ENCODE results near the gene FNTB. TPM values are rescaled to one million over a fixed set of nuclear protein-coding genes. Genes with fewer than 3 reads are reported as not detected.

FNTB gene
- total RNA-seq, 1 experiment from 2014 or later, result 26.7 TPM

DNA sequence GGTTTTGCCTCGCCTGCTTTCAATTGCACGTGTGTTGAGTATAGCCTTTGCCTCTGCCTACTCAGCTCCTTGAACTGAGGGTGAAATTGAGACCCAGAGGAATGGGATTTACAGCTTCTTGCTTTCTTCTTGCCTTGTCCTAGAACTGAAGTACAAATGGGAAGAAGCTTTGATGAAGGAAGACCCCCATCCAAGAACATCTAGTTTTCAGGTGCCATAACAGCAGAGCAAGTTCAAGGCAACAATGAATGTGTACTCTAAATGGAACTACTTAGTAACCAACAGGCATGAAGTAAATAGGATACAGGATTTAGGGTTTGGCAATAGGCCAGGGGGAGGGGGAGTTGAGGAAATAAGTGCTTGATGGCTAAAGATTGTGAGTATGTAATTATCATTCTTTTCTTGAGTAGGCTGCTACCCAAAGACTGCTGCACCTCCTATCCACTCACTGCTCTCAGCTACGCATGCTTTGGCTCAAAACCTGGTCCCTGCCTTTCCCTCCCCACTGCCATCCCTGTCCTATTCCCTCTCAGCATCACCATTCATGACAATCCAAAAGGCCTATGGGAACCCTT lies 46.3 kb upstream of the FNTB start:
- Histone ChIP-seq H3K9me3 (ENCODE audit: control insufficient read depth in 1 of 2, insufficient read depth in 1 of 2, low read depth in 1 of 2, low read length in 2 of 2) (no peaks in the 10 kb centered on the region), H3K4me1 (ENCODE audit: control insufficient read depth in 1 of 2, insufficient read depth in 2 of 2, low read length in 2 of 2) (no peaks in the 10 kb centered on the region), H3K9ac (ENCODE audit: low read length) (no peak overlapping the region), H3K79me2 (ENCODE audit: insufficient read depth, low read length) (no peaks in the 10 kb centered on the region; the same call in 1 of the 2 replicates), H3K9me2 (ENCODE audit: insufficient read depth) (no peaks in the 10 kb centered on the region), H3K36me3 (ENCODE audit: control insufficient read depth in 1 of 2, insufficient read depth in 2 of 2, low read length in 2 of 2) (no peaks in the 10 kb centered on the region), H3K27ac (ENCODE audit: low read depth, low read length) (no peak overlapping the region), H3K27me3 (ENCODE audit: insufficient read depth, low read length) (no peaks in the 10 kb centered on the region), H3K4me3 (replicated peaks in 1 of 2; ENCODE audit: low read depth in 1 of 2, low read length in 2 of 2) (no peak overlapping the region), H4K20me1 (ENCODE audit: insufficient read depth) (no peaks in the 10 kb centered on the region), H3K4me2 (ENCODE audit: low read length) (no peak overlapping the region), H2AFZ (ENCODE audit: low read depth, low read length, poor library complexity, severe bottlenecking) (no peak overlapping the region)
- TF ChIP-seq EZH2phosphoT487 (IDR thresholded peaks at IDR 0.05; ENCODE audit: borderline replicate concordance), result no peak
- no peak for TF ChIP-seq SRF (IDR thresholded peaks at IDR 0.05; ENCODE audit: low read depth)
- TF ChIP-seq, protein P1, sequence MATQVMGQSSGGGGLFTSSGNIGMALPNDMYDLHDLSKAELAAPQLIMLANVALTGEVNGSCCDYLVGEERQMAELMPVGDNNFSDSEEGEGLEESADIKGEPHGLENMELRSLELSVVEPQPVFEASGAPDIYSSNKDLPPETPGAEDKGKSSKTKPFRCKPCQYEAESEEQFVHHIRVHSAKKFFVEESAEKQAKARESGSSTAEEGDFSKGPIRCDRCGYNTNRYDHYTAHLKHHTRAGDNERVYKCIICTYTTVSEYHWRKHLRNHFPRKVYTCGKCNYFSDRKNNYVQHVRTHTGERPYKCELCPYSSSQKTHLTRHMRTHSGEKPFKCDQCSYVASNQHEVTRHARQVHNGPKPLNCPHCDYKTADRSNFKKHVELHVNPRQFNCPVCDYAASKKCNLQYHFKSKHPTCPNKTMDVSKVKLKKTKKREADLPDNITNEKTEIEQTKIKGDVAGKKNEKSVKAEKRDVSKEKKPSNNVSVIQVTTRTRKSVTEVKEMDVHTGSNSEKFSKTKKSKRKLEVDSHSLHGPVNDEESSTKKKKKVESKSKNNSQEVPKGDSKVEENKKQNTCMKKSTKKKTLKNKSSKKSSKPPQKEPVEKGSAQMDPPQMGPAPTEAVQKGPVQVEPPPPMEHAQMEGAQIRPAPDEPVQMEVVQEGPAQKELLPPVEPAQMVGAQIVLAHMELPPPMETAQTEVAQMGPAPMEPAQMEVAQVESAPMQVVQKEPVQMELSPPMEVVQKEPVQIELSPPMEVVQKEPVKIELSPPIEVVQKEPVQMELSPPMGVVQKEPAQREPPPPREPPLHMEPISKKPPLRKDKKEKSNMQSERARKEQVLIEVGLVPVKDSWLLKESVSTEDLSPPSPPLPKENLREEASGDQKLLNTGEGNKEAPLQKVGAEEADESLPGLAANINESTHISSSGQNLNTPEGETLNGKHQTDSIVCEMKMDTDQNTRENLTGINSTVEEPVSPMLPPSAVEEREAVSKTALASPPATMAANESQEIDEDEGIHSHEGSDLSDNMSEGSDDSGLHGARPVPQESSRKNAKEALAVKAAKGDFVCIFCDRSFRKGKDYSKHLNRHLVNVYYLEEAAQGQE (IDR thresholded peaks at IDR 0.05; ENCODE audit: low read depth), result no peak
- no peak for TF ChIP-seq CBX3 (IDR thresholded peaks at IDR 0.05; ENCODE audit: low read depth)
- no peak for TF ChIP-seq SP1 (IDR thresholded peaks at IDR 0.05; ENCODE audit: low read depth)
- no peak for TF ChIP-seq YY1 (IDR thresholded peaks at IDR 0.05; ENCODE audit: extremely low read depth, insufficient replicate concordance, low read depth, low read length)
- TF ChIP-seq, protein P2, sequence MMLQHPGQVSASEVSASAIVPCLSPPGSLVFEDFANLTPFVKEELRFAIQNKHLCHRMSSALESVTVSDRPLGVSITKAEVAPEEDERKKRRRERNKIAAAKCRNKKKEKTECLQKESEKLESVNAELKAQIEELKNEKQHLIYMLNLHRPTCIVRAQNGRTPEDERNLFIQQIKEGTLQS (IDR thresholded peaks at IDR 0.05), result no peak
- TF ChIP-seq, protein P3, sequence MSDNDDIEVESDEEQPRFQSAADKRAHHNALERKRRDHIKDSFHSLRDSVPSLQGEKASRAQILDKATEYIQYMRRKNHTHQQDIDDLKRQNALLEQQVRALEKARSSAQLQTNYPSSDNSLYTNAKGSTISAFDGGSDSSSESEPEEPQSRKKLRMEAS (IDR thresholded peaks at IDR 0.05), result no peak
- no peak for TF ChIP-seq SIN3A (IDR thresholded peaks at IDR 0.05; ENCODE audit: low read depth)
- TF ChIP-seq, protein P4, sequence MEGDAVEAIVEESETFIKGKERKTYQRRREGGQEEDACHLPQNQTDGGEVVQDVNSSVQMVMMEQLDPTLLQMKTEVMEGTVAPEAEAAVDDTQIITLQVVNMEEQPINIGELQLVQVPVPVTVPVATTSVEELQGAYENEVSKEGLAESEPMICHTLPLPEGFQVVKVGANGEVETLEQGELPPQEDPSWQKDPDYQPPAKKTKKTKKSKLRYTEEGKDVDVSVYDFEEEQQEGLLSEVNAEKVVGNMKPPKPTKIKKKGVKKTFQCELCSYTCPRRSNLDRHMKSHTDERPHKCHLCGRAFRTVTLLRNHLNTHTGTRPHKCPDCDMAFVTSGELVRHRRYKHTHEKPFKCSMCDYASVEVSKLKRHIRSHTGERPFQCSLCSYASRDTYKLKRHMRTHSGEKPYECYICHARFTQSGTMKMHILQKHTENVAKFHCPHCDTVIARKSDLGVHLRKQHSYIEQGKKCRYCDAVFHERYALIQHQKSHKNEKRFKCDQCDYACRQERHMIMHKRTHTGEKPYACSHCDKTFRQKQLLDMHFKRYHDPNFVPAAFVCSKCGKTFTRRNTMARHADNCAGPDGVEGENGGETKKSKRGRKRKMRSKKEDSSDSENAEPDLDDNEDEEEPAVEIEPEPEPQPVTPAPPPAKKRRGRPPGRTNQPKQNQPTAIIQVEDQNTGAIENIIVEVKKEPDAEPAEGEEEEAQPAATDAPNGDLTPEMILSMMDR (IDR thresholded peaks at IDR 0.05 in 2 of 3, conservative IDR thresholded peaks at IDR 0.05 in 1 of 3; ENCODE audit: borderline replicate concordance in 1 of 3, insufficient read depth in 1 of 3, low read depth in 2 of 3, low read length in 2 of 3), result no peak
- TF ChIP-seq TCF7L2 (IDR thresholded peaks at IDR 0.05; ENCODE audit: borderline replicate concordance, extremely low read depth, insufficient read depth, insufficient read length), result no peak
- TF ChIP-seq POLR2AphosphoS5 (IDR thresholded peaks at IDR 0.05; ENCODE audit: low read depth, low read length), result no peak
- no peak for TF ChIP-seq ZNF274 (IDR thresholded peaks at IDR 0.05; ENCODE audit: low read depth, low read length)
- no peak for TF ChIP-seq JUND (IDR thresholded peaks at IDR 0.05)
- no peak for TF ChIP-seq EGR1 (IDR thresholded peaks at IDR 0.05; ENCODE audit: low read depth)
- POLR2A ChIA-PET, result no interaction called here
- RAD21 ChIA-PET (ENCODE audit: low non-redundant PET in 1 of 2, low total read pairs in 2 of 2, uncharacterized antibody in 2 of 2, unreplicated experiment in 2 of 2), result no interaction called here
- DNase-seq (ENCODE audit: low read depth, low spot score) (no peak), ATAC-seq (no peak)
- CTCF ChIA-PET, result no interaction called here
- BruUV-seq (replicated peaks), result no TSS peak
- intact Hi-C loops (cut with micrococcal nuclease), result no loop called here
